IMR-90 (cell line): ENCODE data around the gene RPS2. TPM values are rescaled to one million over a fixed set of nuclear protein-coding genes. Genes with fewer than 3 reads are reported as not detected.

Experiments used
- ATAC-seq: fragments of 200-7000 bp; cut with Tn5 transposase; 2 replicates; pipeline ENCODE4 v1.9.1; 2020; ENCODE audit warnings: low read depth, mild to moderate bottlenecking, moderate library complexity
- BruUV-seq: library from RNA; stranded (reverse); fragments of 400-500 nt; replicated peaks from 2 replicates; lab custom pipeline; 2021; lab: Mats Ljungman, UMichigan
- CTCF ChIA-PET: fragments of 300-600 bp; formaldehyde crosslinking; extraction: SDS; loops from one replicate; lab custom pipeline; 2021; ENCODE audit warnings: antibody characterized with exemption; lab: Yijun Ruan, JAX
- POLR2A ChIA-PET: fragments of 300-600 bp; sonication (Branson Sonifier 250); formaldehyde crosslinking; loops from one replicate; lab custom pipeline; 2022; ENCODE audit warnings: antibody characterized with exemption; ENCODE audit not compliant: unreplicated experiment; lab: Charles Lee
- DNase-seq: peaks from one replicate; pipeline ENCODE4 v3.0.0; 2013
- H2AFZ ChIP-seq: replicated peaks from 2 replicates; pipeline ENCODE3; 2013; ENCODE audit warnings: low read length, mild to moderate bottlenecking; ENCODE audit not compliant: poor library complexity
- H2AK5ac ChIP-seq: 2 replicates; pipeline ENCODE4 v1.6.1; 2013; ENCODE audit warnings: low read depth, low read length, inconsistent platforms
- H2AK9ac ChIP-seq: replicated peaks from 2 replicates; pipeline ENCODE3; 2013; ENCODE audit warnings: mild to moderate bottlenecking, low read depth, low read length, moderate library complexity; ENCODE audit not compliant: poor library complexity
- H2BK120ac ChIP-seq: 2 replicates; pipeline ENCODE4 v1.6.1; 2013; ENCODE audit warnings: low read depth, low read length, inconsistent platforms
- H2BK15ac ChIP-seq: 3 replicates; pipeline ENCODE4 v1.6.1; 2013; ENCODE audit warnings: low read depth, low read length, inconsistent platforms
- H2BK20ac ChIP-seq: 2 replicates; pipeline ENCODE4 v1.6.1; 2013; ENCODE audit warnings: low read depth, mild to moderate bottlenecking, inconsistent platforms, low read length, moderate library complexity
- H2BK5ac ChIP-seq: 2 replicates; pipeline ENCODE4 v1.6.1; 2013; ENCODE audit warnings: mild to moderate bottlenecking, low read depth, low read length, inconsistent platforms; ENCODE audit not compliant: poor library complexity, severe bottlenecking
- H3K14ac ChIP-seq: replicated peaks from 2 replicates; pipeline ENCODE4 v1.6.1; 2013; ENCODE audit warnings: low read depth, low read length, inconsistent platforms
- H3K18ac ChIP-seq: 2 replicates; pipeline ENCODE4 v1.6.1; 2013; ENCODE audit warnings: low read depth, low read length, control low read depth
- H3K23ac ChIP-seq: 2 replicates; pipeline ENCODE4 v1.6.1; 2013; ENCODE audit warnings: low read depth, low read length, inconsistent platforms
- H3K27ac ChIP-seq: 2 replicates; pipeline ENCODE4 v1.5.1; 2013; ENCODE audit warnings: mild to moderate bottlenecking, control low read depth, low read length; ENCODE audit not compliant: insufficient read depth
- H3K27me3 ChIP-seq: 2 replicates; pipeline ENCODE4 v1.6.1; 2013; ENCODE audit warnings: low read length; ENCODE audit not compliant: control insufficient read depth, insufficient read depth
- H3K36me3 ChIP-seq: 2 replicates; pipeline ENCODE4 v1.6.1; 2013; ENCODE audit warnings: low read length, mixed read lengths; ENCODE audit not compliant: control insufficient read depth, insufficient read depth
- H3K4ac ChIP-seq: 2 replicates; pipeline ENCODE4 v1.6.1; 2013; ENCODE audit warnings: low read depth, low read length, inconsistent platforms
- H3K4me1 ChIP-seq: 2 replicates; pipeline ENCODE4 v1.6.1; 2013; ENCODE audit warnings: low read length, mixed read lengths; ENCODE audit not compliant: control insufficient read depth, insufficient read depth
- H3K4me2 ChIP-seq: 2 replicates; pipeline ENCODE4 v1.6.1; 2013; ENCODE audit warnings: low read depth, mild to moderate bottlenecking, control low read depth, low read length, moderate library complexity
- H3K4me3 ChIP-seq: 2 replicates; pipeline ENCODE4 v1.5.1; 2013; ENCODE audit warnings: low read depth, mild to moderate bottlenecking, control low read depth, low read length, moderate library complexity; ENCODE audit not compliant: insufficient read depth
- H3K56ac ChIP-seq: 2 replicates; pipeline ENCODE4 v1.6.1; 2013; ENCODE audit warnings: low read length, inconsistent platforms; ENCODE audit not compliant: insufficient read depth; ENCODE audit errors: extremely low read depth
- H3K79me1 ChIP-seq, 2 experiments: 2 replicates each; pipeline ENCODE4 v1.6.1; 2013; ENCODE audit warnings: low read length in 2 of 2, inconsistent platforms in 1 of 2, low read depth in 1 of 2
- H3K9ac ChIP-seq: 2 replicates; pipeline ENCODE4 v1.6.1; 2013; ENCODE audit warnings: low read depth, low read length, control low read depth
- H3K9me1 ChIP-seq: 2 replicates; pipeline ENCODE4 v1.6.1; 2013; ENCODE audit warnings: low read length, inconsistent platforms; ENCODE audit not compliant: insufficient read depth
- H3K9me3 ChIP-seq: 2 replicates; pipeline ENCODE4 v1.6.1; 2013; ENCODE audit warnings: low read length; ENCODE audit not compliant: control insufficient read depth, insufficient read depth
- H4K20me1 ChIP-seq: 2 replicates; pipeline ENCODE4 v1.6.1; 2013; ENCODE audit warnings: low read length, inconsistent platforms; ENCODE audit not compliant: insufficient read depth
- H4K5ac ChIP-seq: 2 replicates; pipeline ENCODE4 v1.6.1; 2013; ENCODE audit warnings: mild to moderate bottlenecking, low read depth, low read length, control low read depth
- H4K8ac ChIP-seq, 2 experiments: 2 replicates each; pipeline ENCODE4 v1.6.1; 2013; ENCODE audit warnings: low read depth in 2 of 2, low read length in 2 of 2, control low read depth in 1 of 2, inconsistent platforms in 1 of 2
- H4K91ac ChIP-seq: 2 replicates; pipeline ENCODE4 v1.6.1; 2013; ENCODE audit warnings: low read depth, low read length, inconsistent platforms; ENCODE audit not compliant: insufficient read depth
- BHLHE40 ChIP-seq: fragments of 150-350 bp; IDR thresholded peaks from 2 replicates; pipeline ENCODE4 v1.6.1; 2016; ENCODE audit warnings: mild to moderate bottlenecking, low read depth, low read length
- CEBPB ChIP-seq: IDR thresholded peaks from 2 replicates; pipeline ENCODE4 v1.6.1; 2012; ENCODE audit warnings: low read depth, low read length, improper control_type of control experiment
- CHD1 ChIP-seq: IDR thresholded peaks from 2 replicates; pipeline ENCODE4 v1.6.1; 2012; ENCODE audit warnings: low read depth, low read length, improper control_type of control experiment
- CTCF ChIP-seq: conservative IDR thresholded peaks from 2 replicates; pipeline ENCODE4 v1.5.1; 2012; ENCODE audit warnings: mild to moderate bottlenecking, low read depth, low read length, improper control_type of control experiment
- ELK1 ChIP-seq: fragments of 150-350 bp; IDR thresholded peaks from 2 replicates; pipeline ENCODE4 v1.6.1; 2016; ENCODE audit warnings: low read depth, mild to moderate bottlenecking, low read length, moderate library complexity, borderline replicate concordance
- MAZ ChIP-seq: IDR thresholded peaks from 2 replicates; pipeline ENCODE4 v1.6.1; 2012; ENCODE audit warnings: low read depth, mild to moderate bottlenecking, low read length, improper control_type of control experiment, moderate library complexity, borderline replicate concordance
- MXI1 ChIP-seq: IDR thresholded peaks from 2 replicates; pipeline ENCODE4 v1.6.1; 2012; ENCODE audit warnings: low read depth, mild to moderate bottlenecking, low read length, moderate library complexity, borderline replicate concordance
- NFE2L2 ChIP-seq: fragments of 150-350 bp; IDR thresholded peaks from 2 replicates; pipeline ENCODE4 v1.6.1; 2016; ENCODE audit warnings: low read depth, mild to moderate bottlenecking, low read length
- POLR2A ChIP-seq: IDR thresholded peaks from 2 replicates; pipeline ENCODE4 v1.6.1; 2012; ENCODE audit warnings: mild to moderate bottlenecking, low read depth, low read length
- RCOR1 ChIP-seq: IDR thresholded peaks from 2 replicates; pipeline ENCODE4 v1.6.1; 2012; ENCODE audit warnings: mild to moderate bottlenecking, low read length, improper control_type of control experiment; ENCODE audit not compliant: insufficient replicate concordance
- RFX5 ChIP-seq: IDR thresholded peaks from 2 replicates; pipeline ENCODE4 v1.8.0; 2012; ENCODE audit warnings: low read depth, mild to moderate bottlenecking, low read length, moderate library complexity
- SMC3 ChIP-seq: fragments of 150-350 bp; IDR thresholded peaks from 2 replicates; pipeline ENCODE4 v1.6.1; 2016; ENCODE audit warnings: low read depth, mild to moderate bottlenecking, antibody characterized with exemption, low read length, moderate library complexity
- USF2 ChIP-seq: fragments of 150-350 bp; IDR thresholded peaks from 2 replicates; pipeline ENCODE4 v1.6.1; 2017; ENCODE audit warnings: mild to moderate bottlenecking, antibody characterized with exemption, low read length, low read depth
- WGBS, 2 experiments: methylation state at CpG; one replicate each; pipeline versions ENCODE4 v1.1.5 to v1.1.7; 2013; ENCODE audit warnings: missing lambda C conversion rate in 2 of 2; ENCODE audit not compliant: insufficient read length in 1 of 2; ENCODE audit errors: extremely low coverage in 2 of 2; 5-methylcytosine and 5-hydroxymethylcytosine counted together
- dilution Hi-C: fragments of 300-500 bp; cut with HindIII; formaldehyde crosslinking; loops from one replicate; pipeline ENCODE4 v1.14.3; 2018; ENCODE audit warnings: low sequenced_read_pairs; ENCODE audit not compliant: unreplicated experiment
- in situ Hi-C: fragments of 300-500 bp; cut with MboI; formaldehyde crosslinking; loops from 3 replicates; pipeline ENCODE4 v1.14.3; 2019; ENCODE audit warnings: low sequenced_read_pairs, inconsistent platforms, mixed read lengths
- intact Hi-C: fragments of 100-400 bp; cut with micrococcal nuclease; formaldehyde crosslinking; loops from 2 replicates; pipeline ENCODE4 v1.10.0; 2022
- polyA plus RNA-seq, 3 experiments: library from polyadenylated mRNA; depleted of rRNA; stranded (reverse); fragments of >200 nt; gene quantifications; 2 replicates each; pipeline ENCODE4 v1.2.3, GENCODE V29; 2012; ENCODE audit warnings: low replicate concordance in 1 of 3
- total RNA-seq: library from RNA; depleted of rRNA; stranded (reverse); fragments of >200 nt; gene quantifications from 2 replicates; pipeline ENCODE4 v1.2.3, GENCODE V29; 2012

RPS2 gene
- total and polyA plus RNA-seq, 2 of the 4 experiments (the other 2 are of a cell fraction), result 2,703 to 6,941 TPM

GRCh38 chr16:2009791-2010510 lies 45.3 kb upstream of the RPS2 start, which contains the start of gene ZNF598:
ZNF598 (minus strand) TSS chr16:2009821.
- Histone ChIP-seq H3K9me3 (no peaks in the 10 kb centered on the region), H3K23ac (peak within 1 kb of the TSS; percentile 97), H2BK5ac (peak within 1 kb of the TSS; percentile 95), H2BK20ac (peak within 1 kb of the TSS; percentile 27; the same call in 1 of the 2 replicates), H3K27me3 (no peaks in the 10 kb centered on the region), H2AFZ (peak within 1 kb of the TSS; percentile 97), H3K9ac (peak within 1 kb of the TSS; percentile 99), H2BK120ac (peak within 1 kb of the TSS; percentile 84), H4K91ac (peak within 1 kb of the TSS; percentile 95), H2AK5ac (peak within 1 kb of the TSS; percentile 99), H3K4me3 (peak within 1 kb of the TSS; percentile 98), H4K20me1 (peaks cover 42% of the 10 kb centered on the region), H3K79me1 (peaks cover 9 to 52% of the 10 kb centered on the region in 2 experiments; a peak in 3 of 4 replicates), H4K8ac (peak within 1 kb of the TSS; percentile 99), H3K14ac (peak within 1 kb of the TSS; percentile 100), H3K18ac (peak within 1 kb of the TSS; percentile 99), H4K5ac (peak within 1 kb of the TSS; percentile 100), H3K4me1 (peaks cover 20% of the 10 kb centered on the region), H3K56ac (peak within 1 kb of the TSS; percentile 95), H2AK9ac (peak within 1 kb of the TSS; percentile 98), H3K27ac (peak within 1 kb of the TSS; percentile 94), H3K36me3 (peaks cover 9% of the 10 kb centered on the region), H3K9me1 (peaks cover 8% of the 10 kb centered on the region; the same call in 1 of the 2 replicates), H3K4me2 (peak within 1 kb of the TSS; percentile 99), H2BK15ac (peak within 1 kb of the TSS; percentile 17; the same call in 1 of the 3 replicates), H3K4ac (peak within 1 kb of the TSS; percentile 100)
- 0% methylated on average over 27 of the region's 52 CpGs; no CpG with 5 or more reads in 1 of the 2 experiments for WGBS, 2 experiments
- peak; percentile 84 for DNase-seq
- TF ChIP-seq CEBPB, result no peak
- TF ChIP-seq MXI1, result peak; percentile 80
- TF ChIP-seq RFX5, result no peak
- TF ChIP-seq CHD1, result no peak
- TF ChIP-seq ELK1, result no peak
- TF ChIP-seq NFE2L2, result no peak
- no peak for TF ChIP-seq RCOR1
- TF ChIP-seq MAZ, result 0 out of 2 replicates have a peak, but pooled peaks have one; percentile 18
- TF ChIP-seq POLR2A, result peak; percentile 97
- peak; percentile 79 for TF ChIP-seq USF2
- no peak for TF ChIP-seq SMC3
- TF ChIP-seq CTCF, result no peak
- no peak for TF ChIP-seq BHLHE40
- BruUV-seq, result TSS peak; percentile 98
- intact Hi-C loops (no loop called here), dilution Hi-C loops (no loop called here), in situ Hi-C loops (no loop called here)
- ATAC-seq, result peak; percentile 92
- POLR2A ChIA-PET, result no interaction called here
- CTCF ChIA-PET, result no interaction called here
